Measurements from ENCODE around the gene HMGCLL1.
A peak's percentile ranks its signal among the peaks of the same experiment; 100 is the strongest.

Gene HMGCLL1

GRCh38 chr6:55473722-55474121 is 105.3 kb downstream of the HMGCLL1 start:
- TF ChIP-seq, protein P1, sequence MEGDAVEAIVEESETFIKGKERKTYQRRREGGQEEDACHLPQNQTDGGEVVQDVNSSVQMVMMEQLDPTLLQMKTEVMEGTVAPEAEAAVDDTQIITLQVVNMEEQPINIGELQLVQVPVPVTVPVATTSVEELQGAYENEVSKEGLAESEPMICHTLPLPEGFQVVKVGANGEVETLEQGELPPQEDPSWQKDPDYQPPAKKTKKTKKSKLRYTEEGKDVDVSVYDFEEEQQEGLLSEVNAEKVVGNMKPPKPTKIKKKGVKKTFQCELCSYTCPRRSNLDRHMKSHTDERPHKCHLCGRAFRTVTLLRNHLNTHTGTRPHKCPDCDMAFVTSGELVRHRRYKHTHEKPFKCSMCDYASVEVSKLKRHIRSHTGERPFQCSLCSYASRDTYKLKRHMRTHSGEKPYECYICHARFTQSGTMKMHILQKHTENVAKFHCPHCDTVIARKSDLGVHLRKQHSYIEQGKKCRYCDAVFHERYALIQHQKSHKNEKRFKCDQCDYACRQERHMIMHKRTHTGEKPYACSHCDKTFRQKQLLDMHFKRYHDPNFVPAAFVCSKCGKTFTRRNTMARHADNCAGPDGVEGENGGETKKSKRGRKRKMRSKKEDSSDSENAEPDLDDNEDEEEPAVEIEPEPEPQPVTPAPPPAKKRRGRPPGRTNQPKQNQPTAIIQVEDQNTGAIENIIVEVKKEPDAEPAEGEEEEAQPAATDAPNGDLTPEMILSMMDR (conservative IDR thresholded peaks at IDR 0.05; ENCODE audit: control insufficient read depth, insufficient read depth, low read depth, low read length) = no peak
- H3K4me3 ChIP-seq (ENCODE audit: control insufficient read depth, low read depth, low read length) = no peak overlapping the region
- DNase-seq (ENCODE audit: low read depth) = no peak

GRCh38 chr6:55469951-55470366 is 109.0 kb downstream of the HMGCLL1 start:
- DNase-seq (ENCODE audit: low read depth) = peak; percentile 10
- TF ChIP-seq, protein P1 (conservative IDR thresholded peaks at IDR 0.05; ENCODE audit: control insufficient read depth, insufficient read depth, low read depth, low read length) = no peak
- H3K4me3 ChIP-seq (ENCODE audit: control insufficient read depth, low read depth, low read length) = no peak overlapping the region

GRCh38 chr6:55456016-55456415 is 123.0 kb downstream of the HMGCLL1 start:
- TF ChIP-seq, protein P1 (conservative IDR thresholded peaks at IDR 0.05; ENCODE audit: control insufficient read depth, insufficient read depth, low read depth, low read length) = no peak
- no peak for DNase-seq (ENCODE audit: low read depth)
- H3K4me3 ChIP-seq (ENCODE audit: control insufficient read depth, low read depth, low read length) = no peak overlapping the region

- DNase-seq (ENCODE audit: low read depth) = peak; percentile 56
- TF ChIP-seq, protein P1 (conservative IDR thresholded peaks at IDR 0.05; ENCODE audit: control insufficient read depth, insufficient read depth, low read depth, low read length) = no peak
Observed at GRCh38 chr6:55450005-55450404, 129.0 kb downstream of the HMGCLL1 start.

DNA sequence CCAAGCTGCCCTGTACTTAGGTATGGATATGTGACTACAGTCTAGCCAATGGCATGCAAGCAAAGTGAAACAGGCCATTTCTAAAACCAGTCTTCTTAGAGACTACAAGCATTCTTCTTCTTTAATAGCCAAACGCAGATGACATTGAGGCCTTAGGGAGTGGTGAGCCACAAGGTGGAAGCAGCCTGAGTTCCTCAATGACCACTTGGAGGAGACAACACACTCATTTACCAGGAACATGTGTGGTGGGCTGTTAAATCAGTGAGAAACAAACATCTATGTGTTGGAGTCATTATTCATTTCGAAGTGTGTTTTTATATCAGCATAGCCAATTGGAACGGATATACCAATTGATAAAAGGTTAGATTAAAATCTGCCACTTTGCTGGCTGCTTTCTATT is 129.8 kb downstream of the HMGCLL1 start:
- H3K4me3 ChIP-seq (ENCODE audit: control insufficient read depth, low read depth, low read length) = no peak overlapping the region
- DNase-seq (ENCODE audit: low read depth) = peak; percentile 37
- TF ChIP-seq, protein P1 (conservative IDR thresholded peaks at IDR 0.05; ENCODE audit: control insufficient read depth, insufficient read depth, low read depth, low read length) = peak; percentile 25

More at GRCh38 chr6:55450005-55450404, 129.0 kb downstream of the HMGCLL1 start:
- H3K4me3 ChIP-seq (ENCODE audit: control insufficient read depth, low read depth, low read length) = no peak overlapping the region

DNA sequence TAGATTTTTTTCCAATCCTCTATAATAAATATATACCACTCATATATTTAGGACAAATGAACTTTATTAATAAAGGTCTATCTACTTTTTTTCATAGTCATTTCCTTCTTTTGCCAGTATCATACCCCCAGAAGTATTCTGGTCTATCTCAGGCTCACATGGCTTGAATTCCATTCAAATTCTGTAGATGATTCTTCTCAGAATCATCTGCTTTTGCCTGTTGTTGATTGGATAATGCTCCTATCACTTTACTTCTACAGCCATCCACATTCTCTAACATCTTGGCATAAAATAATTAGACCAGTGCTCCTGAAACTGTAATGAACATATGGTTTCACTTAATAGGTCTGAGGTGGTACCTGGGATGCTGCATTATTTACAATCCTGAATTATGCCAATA is 130.5 kb downstream of the HMGCLL1 start:
- no peak overlapping the region for H3K4me3 ChIP-seq (ENCODE audit: control insufficient read depth, low read depth, low read length)
- TF ChIP-seq, protein P1 (conservative IDR thresholded peaks at IDR 0.05; ENCODE audit: control insufficient read depth, insufficient read depth, low read depth, low read length) = no peak
- no peak for DNase-seq (ENCODE audit: low read depth)

DNA sequence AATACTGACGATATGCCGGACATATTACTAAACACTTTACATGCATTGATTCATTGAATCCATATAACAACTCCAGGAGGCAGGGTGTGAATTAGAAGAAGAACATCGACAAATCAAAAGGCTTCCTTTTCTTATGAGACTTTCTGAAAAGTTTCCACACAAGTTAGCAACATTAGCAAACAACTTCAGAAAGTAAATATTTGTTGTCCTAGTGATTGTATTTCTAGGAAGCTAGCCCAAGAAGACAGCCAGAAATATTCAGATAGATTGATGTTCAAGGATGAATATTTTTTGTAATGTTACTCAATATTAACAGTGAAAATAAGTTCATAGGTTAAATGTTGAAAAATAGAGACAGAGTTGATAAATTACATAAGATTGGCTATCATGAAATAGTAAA is 131.1 kb downstream of the HMGCLL1 start:
- DNase-seq (ENCODE audit: low read depth) = no peak
- TF ChIP-seq, protein P1 (conservative IDR thresholded peaks at IDR 0.05; ENCODE audit: control insufficient read depth, insufficient read depth, low read depth, low read length) = no peak
- H3K4me3 ChIP-seq (ENCODE audit: control insufficient read depth, low read depth, low read length) = no peak overlapping the region
